ENCODE measurements around the gene HCK.
"Not testable (repeated sequence)": the region's sequence is repeated elsewhere in the genome, so short reads cannot be mapped to it uniquely, and the experiment has no call there.

Gene HCK

GRCh38 chr20:32028647-32029372 lies 23.2 kb upstream of the HCK start:
- TF ChIP-seq CTCF (IDR thresholded peaks at IDR 0.05; ENCODE audit: low read depth, low read length, missing control alignments), result no peak
- H3K4me3 ChIP-seq (replicated peaks; ENCODE audit: low read depth, low read length), result no peak overlapping the region
- no peak for DNase-seq (ENCODE audit: extremely low read depth, low read depth)

GRCh38 chr20:32029561-32029960 lies 22.5 kb upstream of the HCK start:
- no peak for TF ChIP-seq CTCF (IDR thresholded peaks at IDR 0.05; ENCODE audit: low read depth, low read length, missing control alignments)
- H3K4me3 ChIP-seq (replicated peaks; ENCODE audit: low read depth, low read length), result no peak overlapping the region
- DNase-seq (ENCODE audit: extremely low read depth, low read depth), result no peak

- DNase-seq (ENCODE audit: extremely low read depth, low read depth), result peak; percentile 52
- peak; percentile 89 for TF ChIP-seq CTCF (IDR thresholded peaks at IDR 0.05; ENCODE audit: low read depth, low read length, missing control alignments)
Measured at GRCh38 chr20:32031007-32031958, 20.8 kb upstream of the HCK start.

GRCh38 chr20:32033316-32033715 lies 18.7 kb upstream of the HCK start:
- no peak overlapping the region for H3K4me3 ChIP-seq (replicated peaks; ENCODE audit: low read depth, low read length)
- TF ChIP-seq CTCF (IDR thresholded peaks at IDR 0.05; ENCODE audit: low read depth, low read length, missing control alignments), result no peak
- DNase-seq (ENCODE audit: extremely low read depth, low read depth), result no peak

More at GRCh38 chr20:32031007-32031958, 20.8 kb upstream of the HCK start:
- H3K4me3 ChIP-seq (replicated peaks; ENCODE audit: low read depth, low read length), result no peak overlapping the region

- not testable (repeated sequence) for H3K4me3 ChIP-seq (replicated peaks; ENCODE audit: low read depth, low read length)
Measured at GRCh38 chr20:32033721-32034120, 18.3 kb upstream of the HCK start.

GRCh38 chr20:32034581-32035425 lies 17.2 kb upstream of the HCK start:
- TF ChIP-seq CTCF (IDR thresholded peaks at IDR 0.05; ENCODE audit: low read depth, low read length, missing control alignments), result peak; percentile 12
- no peak for DNase-seq (ENCODE audit: extremely low read depth, low read depth)
- H3K4me3 ChIP-seq (replicated peaks; ENCODE audit: low read depth, low read length), result no peak overlapping the region

More at GRCh38 chr20:32033721-32034120, 18.3 kb upstream of the HCK start:
- DNase-seq (ENCODE audit: extremely low read depth, low read depth), result not testable (repeated sequence)
